Stimulated activated CD4-positive, alpha-beta T cell treated with anti-CD3 and anti-CD28 coated beads, TNF-alpha, amount 100 ng/mL, for 1 hour (primary cell): Measurements from ENCODE around the gene MFSD12.
A peak's percentile ranks its signal among the peaks of the same experiment; 100 is the strongest.
"Not testable (repeated sequence)": the region's sequence is repeated elsewhere in the genome, so short reads cannot be mapped to it uniquely, and the experiment has no call there.

Source experiments
- DNase-seq, 3 donors: peaks; one replicate each; pipeline ENCODE4 v3.0.0-alpha.2; 2020; ENCODE audit warnings: low read depth in 3 of 3, low spot score in 1 of 3

MFSD12 gene

GRCh38 chr19:3508771-3509535 lies 48.4 kb downstream of the MFSD12 start:
- DNase-seq, result no peak

- not testable (repeated sequence) for DNase-seq
Measured at GRCh38 chr19:3508121-3508661, 49.2 kb downstream of the MFSD12 start.

DNA sequence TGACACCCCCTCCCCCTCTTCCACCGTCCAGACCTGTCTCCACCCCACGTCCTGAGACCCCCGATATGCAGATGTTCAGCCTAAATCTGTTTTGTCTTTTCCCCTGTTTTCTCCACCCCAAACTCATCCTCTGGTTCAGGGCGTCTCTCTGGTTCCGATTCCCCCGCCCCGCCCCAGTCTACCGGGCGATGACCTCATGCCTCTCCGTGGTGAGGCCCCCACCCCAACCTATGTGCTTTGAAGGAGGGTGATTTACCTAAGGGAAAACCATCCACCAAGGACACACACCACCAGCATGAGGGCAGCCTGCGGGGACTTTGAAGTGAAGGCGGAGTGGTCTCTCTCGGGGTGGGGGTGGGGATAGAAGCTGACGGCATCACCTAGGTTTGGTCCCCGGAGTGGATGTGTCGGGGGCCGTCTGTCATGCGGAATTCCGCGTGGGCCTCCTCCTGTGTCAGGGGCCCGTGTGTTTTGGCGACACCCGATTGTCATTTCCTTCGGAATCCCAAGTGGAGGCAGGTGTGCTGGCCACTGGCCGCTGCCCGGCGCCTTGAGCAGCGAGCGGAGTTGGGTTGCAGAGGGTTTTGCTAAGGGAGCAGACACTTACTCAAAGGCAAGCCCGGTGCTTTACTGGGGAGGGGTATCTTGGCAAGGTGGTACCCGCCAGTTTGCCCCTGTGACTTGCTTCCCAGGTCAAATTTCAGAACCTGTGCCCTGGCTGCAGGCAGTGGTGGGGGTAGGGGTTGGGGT lies 49.8 kb downstream of the MFSD12 start:
- DNase-seq, result peak in 1 of 3 donors; percentile 25

GRCh38 chr19:3506384-3507340 lies 50.7 kb downstream of the MFSD12 start:
- no peak for DNase-seq

DNA sequence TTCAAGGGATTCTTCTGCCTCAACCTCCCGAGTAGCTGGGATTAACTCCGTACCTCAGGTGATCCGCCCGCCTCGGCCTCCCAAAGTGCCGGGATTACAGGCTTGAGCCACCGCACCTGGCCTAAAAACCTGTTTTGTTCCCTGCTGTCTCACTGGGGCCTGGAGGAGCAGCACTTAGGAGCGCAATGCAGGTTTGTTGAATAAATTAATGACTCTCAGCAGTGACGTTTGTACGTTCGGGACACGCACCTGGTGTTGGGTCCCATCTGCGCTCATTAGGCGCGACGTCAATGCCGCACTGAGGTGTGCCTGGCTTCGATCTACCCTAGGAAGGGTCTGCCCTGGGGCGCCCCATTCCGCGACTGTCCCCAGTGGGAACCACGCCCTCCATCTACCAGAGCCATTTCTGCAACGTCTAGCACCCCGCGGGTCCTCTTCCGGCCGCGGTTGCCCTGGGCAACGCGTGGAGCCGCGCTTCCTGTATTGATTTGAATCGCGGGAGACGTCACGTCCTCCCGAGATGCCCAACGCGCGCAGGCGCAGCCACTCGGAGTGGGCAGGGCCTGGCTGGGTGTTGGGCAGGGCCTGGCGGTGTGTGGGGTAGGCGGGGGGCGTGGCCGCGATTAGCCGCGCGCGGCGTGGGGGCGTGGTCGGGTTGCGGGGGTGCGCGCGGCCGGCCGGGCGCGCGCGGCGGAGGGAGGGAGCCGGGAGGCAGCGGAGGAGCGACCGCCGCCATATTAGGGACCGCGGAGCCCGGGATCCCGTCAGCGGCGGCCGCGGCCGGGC lies 51.6 kb downstream of the MFSD12 start, which contains the start of gene FZR1:
TSS of gene FZR1 (plus strand) at position 714 of the 786 bp plus-strand sequence. CDS start 16,679 bp downstream, outside the sequence.
- DNase-seq, result peak; percentile 99 to 100 (median 100)

GRCh38 chr19:3504735-3505134 lies 52.7 kb downstream of the MFSD12 start:
- DNase-seq, result no peak

DNA sequence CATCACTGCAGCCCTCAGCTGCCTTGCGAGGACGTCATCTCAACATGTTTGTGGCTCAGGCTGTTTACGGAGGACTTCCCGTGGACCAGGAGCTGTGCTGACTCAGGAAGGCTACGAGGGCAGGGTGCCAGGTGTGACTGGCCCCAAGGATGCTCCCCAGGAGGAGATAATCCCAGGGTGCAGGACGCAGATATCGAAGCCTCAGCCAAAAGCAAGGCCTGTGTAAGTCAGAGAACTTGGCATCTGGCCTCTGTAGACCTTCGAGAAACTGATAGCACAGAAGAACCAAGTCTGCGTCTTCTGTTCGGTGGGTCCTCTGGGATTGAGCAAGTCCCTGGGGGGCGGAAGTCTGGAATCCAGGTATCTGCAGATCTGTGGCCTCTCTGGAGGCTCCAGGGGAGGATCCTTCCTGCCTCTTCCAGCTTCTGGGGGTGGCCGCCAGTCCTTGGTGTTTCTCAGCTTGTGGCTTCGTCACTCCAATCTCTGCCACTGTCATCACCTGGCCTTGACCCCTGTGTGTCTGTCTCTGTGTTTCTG lies 54.3 kb downstream of the MFSD12 start:
- DNase-seq, result no peak

GRCh38 chr19:3501780-3502179 lies 55.6 kb downstream of the MFSD12 start:
- no peak for DNase-seq

- DNase-seq, result peak; percentile 89 to 92 (median 91)
Measured at GRCh38 chr19:3500429-3501101, 56.8 kb downstream of the MFSD12 start, which contains the start of gene DOHH. Gene DOHH (minus strand): TSS chr19:3500674. CDS start chr19:3496814, 3,860 bp downstream.

DNA sequence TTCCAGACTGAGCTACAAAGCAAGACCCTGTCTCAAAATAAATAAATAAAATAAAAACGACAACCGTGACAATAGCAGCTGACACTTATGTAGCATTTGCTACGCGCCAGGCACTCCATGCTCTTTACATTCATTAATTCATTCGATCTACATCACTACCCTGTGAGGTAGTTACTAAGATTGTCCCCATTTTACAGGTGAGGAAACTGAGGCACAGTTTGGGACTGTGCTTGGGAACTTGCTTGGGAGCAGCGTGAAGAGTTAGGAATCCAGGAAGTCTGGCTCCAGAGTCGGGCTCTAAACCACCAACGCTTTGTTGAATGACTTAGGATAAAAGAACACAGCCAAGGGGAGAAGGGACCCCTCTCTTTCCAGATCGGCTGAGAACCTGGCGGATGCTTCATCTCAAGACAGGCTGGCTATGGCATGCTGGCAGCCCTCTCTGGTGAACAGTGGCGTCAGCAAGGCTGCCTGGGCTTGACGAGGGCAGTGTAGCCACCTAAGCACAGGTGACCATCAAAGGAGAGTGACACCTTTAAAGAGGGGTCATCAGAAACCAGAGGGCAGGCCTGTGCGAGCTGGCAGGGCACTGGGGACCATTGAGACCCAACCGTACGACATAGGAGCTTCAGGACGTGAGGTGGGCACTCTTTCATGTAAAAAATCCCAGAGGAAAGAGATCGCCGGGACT lies 57.5 kb downstream of the MFSD12 start:
- DNase-seq, result no peak

GRCh38 chr19:3497757-3498520 lies 59.4 kb downstream of the MFSD12 start:
- no peak for DNase-seq

- no peak for DNase-seq
Measured at GRCh38 chr19:3496392-3497273, 60.8 kb downstream of the MFSD12 start.

- peak in 1 of 3 donors; percentile 37 for DNase-seq
Measured at GRCh38 chr19:3494559-3494958, 62.8 kb downstream of the MFSD12 start.
